OCI-LY1 (cell line): ENCODE data around the gene ANKRD6.

ENCODE experiments used
- H2AFZ ChIP-seq: fragments of 200-600 bp; sonication (generic), shearing (Covaris generic); 2 replicates; pipeline ENCODE4 v1.6.0; 2014; ENCODE audit warnings: antibody characterized with exemption, mild to moderate bottlenecking, low read length
- H3F3A ChIP-seq: fragments of 200-600 bp; sonication (generic), shearing (Covaris generic); 2 replicates; pipeline ENCODE4 v1.6.0; 2014; ENCODE audit warnings: mild to moderate bottlenecking, antibody characterized with exemption, low read length, moderate library complexity; ENCODE audit not compliant: insufficient read depth
- H3K27ac ChIP-seq: fragments of 200-600 bp; sonication (generic); 2 replicates; pipeline ENCODE4 v1.5.1; 2014; ENCODE audit warnings: low read length, mixed run types, mild to moderate bottlenecking, low read depth; ENCODE audit not compliant: poor library complexity, severe bottlenecking
- H3K27me3 ChIP-seq: fragments of 200-600 bp; sonication (generic); 2 replicates; pipeline ENCODE4 v1.6.0; 2014; ENCODE audit warnings: antibody characterized with exemption, mild to moderate bottlenecking, low read length, moderate library complexity; ENCODE audit not compliant: insufficient read depth
- H3K36me3 ChIP-seq: fragments of 200-600 bp; sonication (generic); 2 replicates; pipeline ENCODE4 v1.6.1; 2014; ENCODE audit warnings: mild to moderate bottlenecking, antibody characterized with exemption, low read length, moderate library complexity, mixed read lengths; ENCODE audit not compliant: insufficient read depth
- H3K4me1 ChIP-seq: fragments of 200-600 bp; sonication (generic); 2 replicates; pipeline ENCODE4 v1.5.1; 2014; ENCODE audit warnings: mild to moderate bottlenecking, low read length, moderate library complexity; ENCODE audit not compliant: insufficient read depth, severe bottlenecking
- H3K4me2 ChIP-seq: fragments of 200-600 bp; sonication (generic), shearing (Covaris generic); 2 replicates; pipeline ENCODE4 v1.6.1; 2014; ENCODE audit warnings: low read length
- H3K4me3 ChIP-seq: fragments of 200-600 bp; sonication (generic); 2 replicates; pipeline ENCODE4 v1.5.1; 2014; ENCODE audit warnings: low read length, low read depth, mild to moderate bottlenecking, mixed read lengths; ENCODE audit not compliant: poor library complexity, severe bottlenecking
- H3K79me2 ChIP-seq: fragments of 200-600 bp; shearing (Covaris generic); 2 replicates; pipeline ENCODE4 v1.6.1; 2016; ENCODE audit warnings: mixed run types, low read length, mixed read lengths; ENCODE audit not compliant: insufficient read depth
- H3K9ac ChIP-seq: fragments of 200-600 bp; sonication (generic), shearing (Covaris generic); 2 replicates; pipeline ENCODE4 v1.6.1; 2014; ENCODE audit warnings: mild to moderate bottlenecking, low read length, mixed read lengths
- H3K9me2 ChIP-seq: fragments of 200-600 bp; sonication (generic), shearing (Covaris generic); 2 replicates; pipeline ENCODE4 v1.6.1; 2014; ENCODE audit warnings: low read depth, mild to moderate bottlenecking, low read length, mixed read lengths
- H3K9me3 ChIP-seq: fragments of 200-600 bp; shearing (Covaris generic); 2 replicates; pipeline ENCODE4 v1.6.1; 2014; ENCODE audit warnings: low read length, mixed read lengths
- H4K20me1 ChIP-seq: fragments of 200-600 bp; sonication (generic), shearing (Covaris generic); 2 replicates; pipeline ENCODE4 v1.6.0; 2016; ENCODE audit warnings: mild to moderate bottlenecking, low read length; ENCODE audit not compliant: insufficient read depth
- EZH2 ChIP-seq: fragments of 200-600 bp; sonication (generic), shearing (Covaris generic); IDR thresholded peaks from 2 replicates; pipeline ENCODE4 v1.8.0; 2017; ENCODE audit warnings: borderline replicate concordance, mixed run types, mild to moderate bottlenecking, antibody characterized with exemption, low read length, moderate library complexity, mixed read lengths
- TF ChIP-seq, protein P1 (sequence below): fragments of 200-600 bp; sonication (generic), shearing (Covaris generic); IDR thresholded peaks from 2 replicates; pipeline ENCODE4 v1.5.1; 2017; ENCODE audit warnings: mild to moderate bottlenecking, antibody characterized with exemption, low read length, moderate library complexity, mixed read lengths

The ANKRD6 gene

DNA sequence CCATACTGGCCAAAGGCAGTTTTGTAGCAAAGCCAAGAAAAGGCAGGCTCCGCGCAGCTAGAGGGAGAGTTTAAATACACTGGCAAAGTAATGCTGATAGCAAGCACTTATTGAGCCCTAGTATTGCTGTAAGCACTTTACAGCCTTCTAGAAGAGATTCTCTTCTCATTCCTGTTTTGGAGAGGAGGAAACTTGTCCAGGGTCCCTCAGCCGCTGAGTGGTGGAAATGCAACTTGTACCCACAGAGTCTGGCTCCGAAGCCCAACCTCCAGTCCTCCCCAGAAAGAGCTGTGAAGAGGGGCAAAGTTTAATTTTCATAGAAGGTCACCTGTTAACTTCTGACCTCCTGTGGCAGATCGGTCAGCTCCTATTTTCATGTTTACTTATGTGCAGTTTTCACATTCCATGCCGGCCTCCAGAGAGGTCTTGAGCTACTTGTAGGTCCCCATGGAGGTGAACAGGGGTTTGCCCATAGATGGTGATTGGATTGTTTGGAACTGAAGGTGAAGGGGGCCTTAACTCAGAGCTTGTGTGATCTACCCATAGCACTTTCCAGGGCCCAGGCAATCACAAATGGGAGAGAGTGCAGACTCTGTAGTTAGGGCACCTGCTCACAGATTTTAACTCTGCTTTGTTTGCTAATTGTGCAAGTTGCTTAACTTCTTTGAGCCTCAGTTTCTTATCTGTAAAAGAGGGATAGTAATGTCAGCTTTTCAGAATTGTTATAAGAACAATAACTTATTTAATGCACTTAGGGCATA is 134.9 kb downstream of the ANKRD6 start:
- H3K4me2 ChIP-seq = no peak overlapping the region
- no peak for TF ChIP-seq EZH2
- TF ChIP-seq, protein P1, sequence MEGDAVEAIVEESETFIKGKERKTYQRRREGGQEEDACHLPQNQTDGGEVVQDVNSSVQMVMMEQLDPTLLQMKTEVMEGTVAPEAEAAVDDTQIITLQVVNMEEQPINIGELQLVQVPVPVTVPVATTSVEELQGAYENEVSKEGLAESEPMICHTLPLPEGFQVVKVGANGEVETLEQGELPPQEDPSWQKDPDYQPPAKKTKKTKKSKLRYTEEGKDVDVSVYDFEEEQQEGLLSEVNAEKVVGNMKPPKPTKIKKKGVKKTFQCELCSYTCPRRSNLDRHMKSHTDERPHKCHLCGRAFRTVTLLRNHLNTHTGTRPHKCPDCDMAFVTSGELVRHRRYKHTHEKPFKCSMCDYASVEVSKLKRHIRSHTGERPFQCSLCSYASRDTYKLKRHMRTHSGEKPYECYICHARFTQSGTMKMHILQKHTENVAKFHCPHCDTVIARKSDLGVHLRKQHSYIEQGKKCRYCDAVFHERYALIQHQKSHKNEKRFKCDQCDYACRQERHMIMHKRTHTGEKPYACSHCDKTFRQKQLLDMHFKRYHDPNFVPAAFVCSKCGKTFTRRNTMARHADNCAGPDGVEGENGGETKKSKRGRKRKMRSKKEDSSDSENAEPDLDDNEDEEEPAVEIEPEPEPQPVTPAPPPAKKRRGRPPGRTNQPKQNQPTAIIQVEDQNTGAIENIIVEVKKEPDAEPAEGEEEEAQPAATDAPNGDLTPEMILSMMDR = no peak
- 0 out of 2 replicates have a peak, but pooled peaks cover 6% of the 10 kb centered on the region for H3K27me3 ChIP-seq
- no peaks in the 10 kb centered on the region for H3K4me1 ChIP-seq
- H3K36me3 ChIP-seq = no peaks in the 10 kb centered on the region
- no peak overlapping the region for H2AFZ ChIP-seq
- no peak overlapping the region for H3K9ac ChIP-seq
- H3K9me2 ChIP-seq = no peaks in the 10 kb centered on the region
- H3F3A ChIP-seq = no peaks in the 10 kb centered on the region
- no peaks in the 10 kb centered on the region for H3K9me3 ChIP-seq
- no peaks in the 10 kb centered on the region for H4K20me1 ChIP-seq
- no peaks in the 10 kb centered on the region for H3K79me2 ChIP-seq
- no peak overlapping the region for H3K4me3 ChIP-seq
- no peak overlapping the region for H3K27ac ChIP-seq

DNA sequence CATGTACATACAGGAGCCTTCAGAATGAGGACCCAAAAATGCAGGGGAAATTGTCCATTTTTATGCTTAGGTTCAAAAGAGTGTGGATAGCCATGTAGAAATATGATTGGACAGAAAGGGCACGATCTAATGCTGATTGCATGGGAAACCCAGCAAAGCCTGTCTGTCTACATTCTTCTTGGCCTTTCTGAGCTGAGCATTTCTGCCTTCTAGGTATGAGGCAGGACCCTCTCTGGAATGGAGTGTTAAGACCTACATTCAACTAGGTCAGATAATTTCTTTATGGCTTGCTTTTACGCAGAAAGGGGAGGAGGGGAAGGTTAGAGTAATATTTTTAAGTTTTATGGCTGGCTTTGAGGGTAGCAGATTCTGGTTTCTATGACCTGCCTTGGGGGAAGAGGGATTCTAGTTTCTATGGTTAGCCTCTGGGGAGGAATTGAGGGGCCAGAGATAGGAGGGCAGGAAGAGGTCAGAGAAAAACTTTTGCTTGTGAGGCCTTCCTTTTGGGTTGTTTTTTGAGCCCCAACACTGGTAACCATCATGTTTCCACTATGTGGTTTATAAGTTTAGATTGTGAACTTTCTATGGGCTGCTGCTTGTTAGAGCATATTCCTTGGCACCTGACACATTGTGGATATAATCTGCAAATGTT is 142.1 kb downstream of the ANKRD6 start:
- Histone ChIP-seq H3K79me2 (no peaks in the 10 kb centered on the region), H3K27ac (no peak overlapping the region), H3K9me2 (no peaks in the 10 kb centered on the region), H2AFZ (no peak overlapping the region), H3K27me3 (no peaks in the 10 kb centered on the region), H3K36me3 (no peaks in the 10 kb centered on the region), H3K4me1 (no peaks in the 10 kb centered on the region), H3K4me2 (no peak overlapping the region), H3F3A (no peaks in the 10 kb centered on the region), H3K4me3 (no peak overlapping the region), H3K9ac (no peak overlapping the region), H3K9me3 (no peaks in the 10 kb centered on the region), H4K20me1 (no peaks in the 10 kb centered on the region)
- TF ChIP-seq, protein P1 = no peak
- no peak for TF ChIP-seq EZH2

DNA sequence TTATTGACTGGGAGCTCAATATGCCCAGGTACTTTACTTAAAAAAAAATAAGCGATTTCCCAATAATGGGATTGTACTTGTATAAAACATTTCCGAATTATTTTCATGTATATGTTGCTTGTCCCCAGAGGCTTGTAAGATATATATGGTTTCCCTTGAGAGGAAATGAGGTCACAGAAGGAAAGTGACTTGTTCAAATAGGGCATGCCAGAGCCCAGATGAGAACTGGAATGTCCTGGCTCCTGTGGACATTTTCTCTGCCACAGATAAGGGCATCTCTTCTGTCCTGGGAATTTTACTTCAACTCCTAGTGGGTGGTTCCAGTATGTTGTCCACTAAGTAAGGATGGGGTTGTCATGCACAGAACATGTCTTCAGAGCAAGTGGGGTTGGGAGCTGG is 142.6 kb downstream of the ANKRD6 start:
- Histone ChIP-seq H3F3A (no peaks in the 10 kb centered on the region), H3K27me3 (no peaks in the 10 kb centered on the region), H3K4me3 (no peak overlapping the region), H3K9me2 (no peaks in the 10 kb centered on the region), H3K4me1 (no peaks in the 10 kb centered on the region), H3K79me2 (no peaks in the 10 kb centered on the region), H2AFZ (no peak overlapping the region), H3K27ac (no peak overlapping the region), H3K9me3 (no peaks in the 10 kb centered on the region), H3K9ac (no peak overlapping the region), H3K36me3 (no peaks in the 10 kb centered on the region), H3K4me2 (no peak overlapping the region), H4K20me1 (no peaks in the 10 kb centered on the region)
- TF ChIP-seq, protein P1 = no peak
- TF ChIP-seq EZH2 = no peak
